HEK293T (cell line): ENCODE measurements around the gene PGBD5.

Experiments
- ARNT ChIP-seq: fragments of 450-650 bp; IDR thresholded peaks from 2 replicates; pipeline ENCODE4 v1.6.1; 2017; ENCODE audit warnings: mild to moderate bottlenecking
- BHLHE40 ChIP-seq: fragments of 450-650 bp; IDR thresholded peaks from 2 replicates; pipeline ENCODE4 v1.6.1; 2016; ENCODE audit warnings: mild to moderate bottlenecking, moderate library complexity, borderline replicate concordance
- FOXA1 ChIP-seq: fragments of 450-650 bp; IDR thresholded peaks from 2 replicates; pipeline ENCODE4 v1.6.1; 2016; ENCODE audit warnings: mild to moderate bottlenecking
- FOXK2 ChIP-seq: fragments of 450-650 bp; IDR thresholded peaks from 2 replicates; pipeline ENCODE4 v1.6.1; 2016; ENCODE audit warnings: mild to moderate bottlenecking
- FOXM1 ChIP-seq: fragments of 450-650 bp; IDR thresholded peaks from 2 replicates; pipeline ENCODE4 v1.6.1; 2017; ENCODE audit warnings: mild to moderate bottlenecking, borderline replicate concordance
- HDGF ChIP-seq: fragments of 450-650 bp; IDR thresholded peaks from 2 replicates; pipeline ENCODE4 v1.6.1; 2017; ENCODE audit warnings: antibody characterized with exemption, borderline replicate concordance
- NFRKB ChIP-seq: fragments of 450-650 bp; IDR thresholded peaks from 2 replicates; pipeline ENCODE4 v1.6.1; 2016; ENCODE audit warnings: mild to moderate bottlenecking, moderate library complexity
- SP1 ChIP-seq: fragments of 450-650 bp; IDR thresholded peaks from 2 replicates; pipeline ENCODE4 v1.6.1; 2017
- SUZ12 ChIP-seq: fragments of 450-650 bp; IDR thresholded peaks from 2 replicates; pipeline ENCODE4 v1.6.1; 2016; ENCODE audit warnings: mild to moderate bottlenecking
- ZNF384 ChIP-seq: fragments of 450-650 bp; IDR thresholded peaks from 2 replicates; pipeline ENCODE4 v1.6.1; 2016
- TF ChIP-seq, protein P1 (sequence below): fragments of 450-650 bp; IDR thresholded peaks from 2 replicates; pipeline ENCODE4 v1.6.1; 2016

DNA sequence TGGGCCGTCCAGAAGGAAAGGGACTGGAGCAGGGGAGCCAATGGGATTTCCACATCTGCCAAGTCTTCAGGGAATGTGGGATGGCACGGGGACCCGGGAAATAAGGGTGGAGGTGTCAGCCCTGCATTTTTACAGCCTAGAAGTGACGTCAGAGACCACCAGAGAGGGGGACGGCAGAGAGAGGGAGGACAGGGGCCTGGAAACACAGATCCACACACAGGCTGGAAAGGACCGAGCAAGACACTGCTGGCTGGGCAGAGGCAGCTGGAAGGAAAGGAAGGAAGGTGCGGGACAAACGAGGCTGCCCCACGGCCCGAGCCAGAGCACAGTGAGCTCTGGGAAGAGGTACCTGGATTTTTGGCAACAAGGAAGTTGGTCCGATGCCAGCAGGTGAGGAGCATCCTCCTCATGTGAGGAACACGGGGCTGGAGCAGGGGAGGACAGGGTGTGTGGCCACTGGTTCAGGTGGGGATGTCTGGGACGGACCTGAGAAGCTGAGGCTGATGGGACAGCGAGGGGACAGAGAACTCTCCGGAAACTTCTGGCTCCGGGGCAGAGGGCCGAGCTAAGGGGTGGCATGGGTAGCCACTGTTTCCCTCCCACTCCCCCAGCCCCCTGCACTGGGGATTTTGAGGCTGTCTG lies 138.3 kb downstream of the PGBD5 start:
- no peak for TF ChIP-seq FOXA1
- TF ChIP-seq, protein P1, sequence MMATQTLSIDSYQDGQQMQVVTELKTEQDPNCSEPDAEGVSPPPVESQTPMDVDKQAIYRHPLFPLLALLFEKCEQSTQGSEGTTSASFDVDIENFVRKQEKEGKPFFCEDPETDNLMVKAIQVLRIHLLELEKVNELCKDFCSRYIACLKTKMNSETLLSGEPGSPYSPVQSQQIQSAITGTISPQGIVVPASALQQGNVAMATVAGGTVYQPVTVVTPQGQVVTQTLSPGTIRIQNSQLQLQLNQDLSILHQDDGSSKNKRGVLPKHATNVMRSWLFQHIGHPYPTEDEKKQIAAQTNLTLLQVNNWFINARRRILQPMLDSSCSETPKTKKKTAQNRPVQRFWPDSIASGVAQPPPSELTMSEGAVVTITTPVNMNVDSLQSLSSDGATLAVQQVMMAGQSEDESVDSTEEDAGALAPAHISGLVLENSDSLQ: no peak
- TF ChIP-seq SP1: no peak
- TF ChIP-seq FOXM1: no peak
- TF ChIP-seq ZNF384: no peak
- no peak for TF ChIP-seq BHLHE40
- TF ChIP-seq SUZ12: no peak
- TF ChIP-seq NFRKB: no peak
- TF ChIP-seq FOXK2: no peak
- TF ChIP-seq ARNT: no peak
- no peak for TF ChIP-seq HDGF
